SKM-1 treated with dmso at 0.1 percent for 144 hours (cell line): ENCODE results near the gene HYCC2.
"Not testable (repeated sequence)": the region's sequence is repeated elsewhere in the genome, so short reads cannot be mapped to it uniquely, and the experiment has no call there.

Source experiments
- DNase-seq: peaks from one replicate; lab custom pipeline; 2025; ENCODE audit not compliant: unreplicated experiment; lab: John Stamatoyannopoulos, UW

The HYCC2 gene

GRCh38 chr2:201071479-201072200 lies at the start of gene HYCC2, which contains the start of gene NDUFB3:
HYCC2 (minus strand) TSS chr2:201071671; CDS start chr2:201024009, 47,662 bp downstream.
NDUFB3 (plus strand) TSS chr2:201072001; CDS start chr2:201078883, 6,882 bp downstream.
- DNase-seq, result peak; percentile 93

- no peak for DNase-seq
Observed at GRCh38 chr2:201118961-201119854, 47.7 kb upstream of the HYCC2 start.

GRCh38 chr2:201118121-201118960 lies 46.9 kb upstream of the HYCC2 start:
- peak; percentile 87 for DNase-seq

- DNase-seq, result not testable (repeated sequence)
Observed at GRCh38 chr2:201117735-201118094, 46.2 kb upstream of the HYCC2 start.

DNA sequence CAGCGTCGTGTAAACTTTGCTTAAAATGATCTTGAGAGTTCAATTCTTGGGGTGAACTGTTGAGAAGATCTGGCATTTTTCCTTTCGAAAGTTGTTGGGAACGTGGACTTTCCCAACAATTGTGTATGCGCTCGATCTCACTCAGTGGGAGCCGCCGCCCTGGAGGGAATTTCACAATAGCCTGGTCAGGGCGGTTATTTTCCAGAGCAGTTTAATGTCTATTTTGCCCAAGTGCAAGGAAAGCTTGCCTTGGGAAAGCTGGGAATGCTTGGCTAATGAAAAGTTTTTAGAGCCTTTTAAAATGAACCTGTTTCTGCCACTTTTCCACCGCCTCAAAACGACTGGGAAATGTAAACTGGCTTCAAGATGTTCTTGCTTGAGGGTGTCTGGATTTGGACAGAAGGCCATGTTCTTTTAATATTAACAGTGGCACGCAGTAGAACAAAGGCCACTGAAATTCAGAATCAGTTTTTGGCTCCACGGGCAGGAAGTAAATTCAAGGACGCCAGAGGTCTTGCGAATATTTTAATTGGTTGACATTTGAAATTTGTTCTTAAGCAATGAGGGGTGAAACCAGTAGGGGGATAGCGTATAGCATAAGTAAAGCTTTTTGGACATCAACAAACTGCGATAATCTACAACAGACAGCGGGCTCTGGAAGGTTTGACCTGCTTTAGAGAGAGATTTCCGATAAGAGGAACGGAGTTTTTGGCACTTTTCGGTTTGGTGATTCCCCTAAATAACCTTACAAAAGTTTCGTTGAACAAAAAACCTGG lies 45.7 kb upstream of the HYCC2 start:
- peak; percentile 79 for DNase-seq

DNA sequence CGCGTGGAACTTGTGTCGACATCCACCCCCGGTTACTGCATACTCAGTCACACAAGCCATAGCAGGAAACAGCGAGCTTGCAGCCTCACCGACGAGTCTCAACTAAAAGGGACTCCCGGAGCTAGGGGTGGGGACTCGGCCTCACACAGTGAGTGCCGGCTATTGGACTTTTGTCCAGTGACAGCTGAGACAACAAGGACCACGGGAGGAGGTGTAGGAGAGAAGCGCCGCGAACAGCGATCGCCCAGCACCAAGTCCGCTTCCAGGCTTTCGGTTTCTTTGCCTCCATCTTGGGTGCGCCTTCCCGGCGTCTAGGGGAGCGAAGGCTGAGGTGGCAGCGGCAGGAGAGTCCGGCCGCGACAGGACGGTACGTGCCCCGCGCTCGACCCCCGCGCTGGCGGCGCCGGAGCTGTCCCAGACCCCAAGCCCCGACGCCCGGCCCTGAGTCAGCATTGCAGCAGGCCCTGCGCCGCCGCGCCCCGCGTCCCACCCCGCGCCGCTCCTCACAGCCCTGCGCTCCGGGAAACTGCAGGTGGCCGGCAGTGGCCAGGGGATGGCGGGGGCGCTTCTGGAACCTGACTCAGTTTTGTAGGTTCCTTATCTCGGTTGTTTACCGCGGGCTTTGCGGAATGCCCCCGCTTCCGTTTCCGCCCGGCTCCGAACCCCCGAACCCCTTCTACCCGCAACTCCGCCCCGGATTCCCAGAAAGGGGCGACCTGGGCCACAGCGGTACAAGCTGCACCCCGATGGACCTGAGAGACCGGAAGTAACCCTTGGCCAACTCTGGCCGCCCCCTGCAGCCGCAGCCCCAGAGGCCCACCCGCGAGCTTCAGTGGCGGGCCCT lies 44.9 kb upstream of the HYCC2 start, which contains the start of gene CFLAR:
CFLAR (plus strand) TSS at position 50 of the 844 bp plus-strand sequence. CDS start 13,702 bp downstream, outside the sequence.
- peak; percentile 79 for DNase-seq

- DNase-seq, result no peak
Observed at GRCh38 chr2:201114846-201115245, 43.4 kb upstream of the HYCC2 start.

DNA sequence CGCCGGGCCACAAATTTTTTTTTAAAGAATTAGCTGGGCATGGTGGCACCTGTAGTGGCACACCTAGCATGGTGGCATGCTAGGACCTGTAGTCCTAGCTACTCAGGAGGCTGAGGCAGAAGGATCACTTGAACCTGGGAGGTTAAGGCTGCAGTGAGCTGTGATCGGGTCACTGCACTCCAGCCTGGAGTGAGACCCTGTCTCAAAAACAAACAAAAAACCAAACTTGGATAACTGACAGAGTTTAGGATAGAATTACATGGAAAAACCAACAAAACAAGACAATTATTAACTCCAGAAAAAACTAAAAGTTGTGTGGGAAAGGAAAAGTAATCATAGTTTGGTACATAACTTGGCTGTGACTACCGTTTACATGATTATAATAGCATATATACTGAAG lies 42.9 kb upstream of the HYCC2 start:
- DNase-seq, result no peak

- DNase-seq, result no peak
Observed at GRCh38 chr2:201111096-201111495, 39.6 kb upstream of the HYCC2 start.

DNA sequence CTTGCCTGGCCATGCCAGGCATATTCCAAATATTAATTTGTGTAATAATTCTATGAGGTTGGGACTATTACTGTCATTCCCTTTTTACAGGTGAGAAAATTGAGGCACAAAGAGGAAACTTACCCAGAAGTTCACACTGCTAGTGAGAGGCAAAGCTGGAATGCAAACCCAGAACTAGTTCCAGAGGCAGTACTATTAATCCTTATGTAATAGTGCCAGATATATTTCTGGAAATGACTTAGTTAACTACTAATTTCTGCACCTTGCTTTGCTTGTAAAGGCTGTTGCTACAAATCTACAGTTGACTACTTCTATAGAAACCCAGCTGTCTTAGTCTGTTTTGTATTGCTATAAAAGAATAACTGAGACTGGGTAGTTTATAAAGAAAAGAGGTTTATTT lies 39.1 kb upstream of the HYCC2 start:
- DNase-seq, result no peak

- DNase-seq, result no peak
Observed at GRCh38 chr2:201109186-201109585, 37.7 kb upstream of the HYCC2 start.

DNA sequence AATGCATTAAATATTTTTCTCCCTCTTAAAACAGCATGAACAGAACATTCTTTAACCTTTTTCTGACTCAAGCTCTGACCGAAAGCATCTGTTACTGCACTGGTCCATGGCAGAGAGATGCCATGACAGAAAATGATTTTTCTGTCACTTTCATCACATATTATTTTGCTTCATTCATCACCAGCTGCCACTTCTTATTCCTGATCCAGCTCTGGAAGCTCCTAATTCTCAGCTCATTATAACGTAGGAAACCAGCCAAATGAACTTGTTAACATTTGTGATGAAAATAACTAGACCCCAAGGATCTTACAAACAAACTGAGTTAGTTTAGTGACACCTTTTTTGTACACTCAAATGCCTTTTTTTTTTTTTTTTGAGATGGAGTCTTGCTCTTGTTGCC lies 36.9 kb upstream of the HYCC2 start:
- no peak for DNase-seq

- no peak for DNase-seq
Observed at GRCh38 chr2:201107624-201108023, 36.2 kb upstream of the HYCC2 start.

- no peak for DNase-seq
Observed at GRCh38 chr2:201105759-201106158, 34.3 kb upstream of the HYCC2 start.

DNA sequence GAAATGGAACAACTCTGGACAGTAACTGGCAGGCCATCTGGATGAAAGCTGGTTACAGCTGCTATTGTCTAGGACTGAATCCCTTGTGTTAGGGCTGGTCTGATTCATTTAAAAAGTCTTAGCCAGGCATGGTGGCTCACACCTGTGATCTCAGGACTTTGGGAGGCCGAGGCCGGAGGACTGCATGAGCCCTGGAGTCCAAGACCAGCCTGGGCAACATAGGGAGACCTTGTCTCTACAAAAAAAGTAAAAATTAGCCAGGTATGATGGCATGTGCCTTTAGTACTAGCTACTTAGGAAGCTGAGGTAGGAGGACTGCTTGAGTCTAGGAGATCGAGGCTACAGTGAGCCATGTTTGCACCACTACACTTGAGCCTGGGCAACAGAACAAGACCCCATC lies 29.0 kb upstream of the HYCC2 start:
- DNase-seq, result no peak

DNA sequence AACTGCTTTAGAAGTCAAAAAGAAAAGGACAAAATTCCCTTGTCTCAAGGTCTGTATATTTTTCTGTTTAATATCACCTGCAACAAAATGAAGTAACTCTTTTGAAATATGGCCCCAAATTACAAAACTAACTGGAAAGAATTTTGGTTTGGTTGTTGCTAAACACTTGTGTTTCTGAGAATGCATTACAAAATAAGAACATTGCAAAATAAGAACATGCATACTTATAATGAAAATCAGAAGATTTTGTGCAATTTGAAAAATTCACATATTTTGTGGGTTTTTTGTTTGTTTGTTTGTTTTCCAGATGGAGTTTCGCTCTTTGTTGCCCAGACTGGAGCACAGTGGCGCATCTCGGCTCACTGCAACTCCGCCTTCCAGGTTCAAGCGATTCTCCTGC lies 22.1 kb upstream of the HYCC2 start:
- peak; percentile 67 for DNase-seq

DNA sequence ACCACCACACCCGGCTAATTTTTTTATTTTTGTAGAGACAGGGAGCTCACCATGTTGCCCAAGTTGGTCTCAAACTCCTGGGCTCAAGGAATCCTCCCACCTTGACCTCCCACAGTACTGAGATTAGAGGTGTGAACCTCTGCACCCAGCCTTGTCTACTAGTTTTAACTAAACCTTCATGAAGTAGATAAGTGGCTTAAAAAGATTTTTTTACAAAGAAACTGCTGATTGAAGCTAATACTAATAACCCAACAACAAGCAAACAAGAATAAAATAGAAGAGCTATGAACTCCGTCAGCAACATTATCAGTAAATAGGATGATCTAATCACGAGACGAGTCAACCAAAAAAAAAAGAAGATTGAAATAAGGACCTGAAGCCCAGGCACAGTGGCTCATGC lies 19.1 kb upstream of the HYCC2 start:
- no peak for DNase-seq

GRCh38 chr2:201084863-201085262 lies 13.4 kb upstream of the HYCC2 start:
- no peak for DNase-seq

DNA sequence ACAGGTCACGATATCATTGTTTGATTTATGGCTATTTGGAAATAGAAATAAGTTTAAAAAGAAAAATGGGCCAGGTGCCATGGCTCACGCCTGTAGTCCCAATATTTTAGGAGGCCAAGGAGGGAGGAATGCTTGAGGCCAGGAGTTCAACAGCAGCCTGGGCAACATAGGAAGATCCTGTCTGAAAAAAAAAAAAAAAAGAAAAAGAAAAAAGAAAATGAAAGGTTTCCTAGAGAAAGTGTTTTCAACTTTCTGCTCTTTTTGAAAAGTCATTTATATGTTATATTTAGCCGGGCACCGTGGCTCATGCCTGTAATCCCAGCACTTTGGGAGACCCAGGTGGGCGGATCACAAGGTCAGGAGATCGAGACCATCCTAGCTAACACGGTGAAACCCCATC lies 3.5 kb upstream of the HYCC2 start:
- no peak for DNase-seq
